ENCODE results near the gene ITPRID2.

DNA sequence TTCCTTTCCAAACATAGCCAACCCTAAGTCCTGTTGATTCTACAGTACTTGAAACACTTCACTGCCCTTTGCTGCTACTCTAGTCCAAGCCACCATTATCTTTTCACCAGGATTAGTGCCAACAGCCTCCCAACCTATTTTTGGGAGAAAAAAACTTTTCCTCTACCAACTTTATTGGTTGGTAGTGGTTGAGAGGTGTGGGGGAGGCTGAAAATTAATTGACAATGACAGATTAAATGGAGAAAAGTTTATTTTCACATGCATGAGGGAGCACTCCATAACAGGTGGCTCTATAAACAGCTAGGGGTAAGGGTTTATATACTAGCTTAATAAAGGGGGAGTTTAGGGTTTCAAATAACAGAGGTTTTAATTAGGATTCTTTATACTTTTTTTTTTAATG, 37.8 kb upstream of the ITPRID2 start:
- TF ChIP-seq ZNF274 (IDR thresholded peaks at IDR 0.05; ENCODE audit: insufficient read depth, insufficient read length) (no peak), POLR2AphosphoS5 (IDR thresholded peaks at IDR 0.05; ENCODE audit: low read length) (no peak), TBL1XR1 (IDR thresholded peaks at IDR 0.05; ENCODE audit: low read depth, low read length) (no peak), NR2C2 (IDR thresholded peaks at IDR 0.05; ENCODE audit: borderline replicate concordance, control insufficient read depth, insufficient read length, low read depth) (no peak)
- TF ChIP-seq, protein P1, sequence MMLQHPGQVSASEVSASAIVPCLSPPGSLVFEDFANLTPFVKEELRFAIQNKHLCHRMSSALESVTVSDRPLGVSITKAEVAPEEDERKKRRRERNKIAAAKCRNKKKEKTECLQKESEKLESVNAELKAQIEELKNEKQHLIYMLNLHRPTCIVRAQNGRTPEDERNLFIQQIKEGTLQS (IDR thresholded peaks at IDR 0.05; ENCODE audit: borderline replicate concordance, extremely low read depth, low read depth, low read length), result no peak
- TF ChIP-seq, protein P2, sequence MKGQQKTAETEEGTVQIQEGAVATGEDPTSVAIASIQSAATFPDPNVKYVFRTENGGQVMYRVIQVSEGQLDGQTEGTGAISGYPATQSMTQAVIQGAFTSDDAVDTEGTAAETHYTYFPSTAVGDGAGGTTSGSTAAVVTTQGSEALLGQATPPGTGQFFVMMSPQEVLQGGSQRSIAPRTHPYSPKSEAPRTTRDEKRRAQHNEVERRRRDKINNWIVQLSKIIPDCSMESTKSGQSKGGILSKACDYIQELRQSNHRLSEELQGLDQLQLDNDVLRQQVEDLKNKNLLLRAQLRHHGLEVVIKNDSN (IDR thresholded peaks at IDR 0.05; ENCODE audit: borderline replicate concordance, extremely low read length, insufficient read depth, low read depth, low read length), result no peak
